Upper lobe of left lung (tissue), 4 donors: ENCODE data around the gene SARS1.

ENCODE experiments used
- EP300 ChIP-seq, 4 donors: sonication (generic); formaldehyde crosslinking; IDR thresholded peaks; one replicate each; pipeline ENCODE4 v1.5.1; 2017; ENCODE audit warnings: antibody characterized with exemption in 4 of 4, control low read depth in 2 of 4
- POLR2A ChIP-seq, 4 donors: fragments of 450-650 bp; IDR thresholded peaks; one replicate each; pipeline ENCODE4 v1.5.1; 2016 to 2017; ENCODE audit warnings: antibody characterized with exemption in 4 of 4, mild to moderate bottlenecking in 2 of 4
- TF ChIP-seq, protein P1 (sequence below), 6 experiments: fragments of 450-650 bp in 4 of 6; fragments of 200-600 bp in 2 of 6; sonication (generic) in 2 of 6; IDR thresholded peaks; one replicate each; pipeline ENCODE4 v1.5.1; 2016 to 2019; ENCODE audit warnings: antibody characterized with exemption in 6 of 6

DNA sequence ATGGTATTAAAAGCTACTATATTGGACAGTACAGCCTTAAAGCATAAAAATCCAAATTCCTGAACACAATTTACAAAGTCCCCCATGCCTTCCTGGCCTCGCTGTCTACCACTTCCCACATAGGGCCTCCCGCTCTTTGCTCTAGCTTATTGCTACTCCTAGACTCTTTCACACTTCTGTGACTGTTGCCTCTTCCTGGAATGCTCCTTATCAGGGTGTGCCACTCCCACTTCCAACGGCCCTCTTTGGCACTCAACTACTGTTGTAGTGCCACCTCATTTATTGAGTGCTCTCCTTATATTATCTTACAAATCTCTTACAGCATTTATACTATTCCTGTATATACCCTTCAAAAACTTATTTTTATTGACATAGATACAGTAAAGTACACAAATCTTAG lies 4.8 kb downstream of the SARS1 start:
- TF ChIP-seq EP300 (IDR thresholded peaks at IDR 0.05) (peak; percentile 28 to 80 (median 56)), POLR2A (IDR thresholded peaks at IDR 0.05) (peak in 1 of 4 donors; percentile 23)
- TF ChIP-seq, protein P1, sequence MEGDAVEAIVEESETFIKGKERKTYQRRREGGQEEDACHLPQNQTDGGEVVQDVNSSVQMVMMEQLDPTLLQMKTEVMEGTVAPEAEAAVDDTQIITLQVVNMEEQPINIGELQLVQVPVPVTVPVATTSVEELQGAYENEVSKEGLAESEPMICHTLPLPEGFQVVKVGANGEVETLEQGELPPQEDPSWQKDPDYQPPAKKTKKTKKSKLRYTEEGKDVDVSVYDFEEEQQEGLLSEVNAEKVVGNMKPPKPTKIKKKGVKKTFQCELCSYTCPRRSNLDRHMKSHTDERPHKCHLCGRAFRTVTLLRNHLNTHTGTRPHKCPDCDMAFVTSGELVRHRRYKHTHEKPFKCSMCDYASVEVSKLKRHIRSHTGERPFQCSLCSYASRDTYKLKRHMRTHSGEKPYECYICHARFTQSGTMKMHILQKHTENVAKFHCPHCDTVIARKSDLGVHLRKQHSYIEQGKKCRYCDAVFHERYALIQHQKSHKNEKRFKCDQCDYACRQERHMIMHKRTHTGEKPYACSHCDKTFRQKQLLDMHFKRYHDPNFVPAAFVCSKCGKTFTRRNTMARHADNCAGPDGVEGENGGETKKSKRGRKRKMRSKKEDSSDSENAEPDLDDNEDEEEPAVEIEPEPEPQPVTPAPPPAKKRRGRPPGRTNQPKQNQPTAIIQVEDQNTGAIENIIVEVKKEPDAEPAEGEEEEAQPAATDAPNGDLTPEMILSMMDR (IDR thresholded peaks at IDR 0.05) = no peak
